Fibroblast of mammary gland (primary cell): ENCODE measurements around the gene LINC00632.

Source experiments
- DNase-seq: peaks from one replicate; pipeline ENCODE4 v3.0.0-alpha.2; 2010; ENCODE audit warnings: low read depth
- H3K4me3 ChIP-seq: 2 replicates; pipeline ENCODE4 v1.5.1; 2011; ENCODE audit warnings: low read depth, mild to moderate bottlenecking, low read length, moderate library complexity; ENCODE audit not compliant: control insufficient read depth
- CTCF ChIP-seq: conservative IDR thresholded peaks from 2 replicates; pipeline ENCODE4 v1.5.1; 2011; ENCODE audit warnings: low read depth, low read length, inconsistent platforms; ENCODE audit not compliant: control insufficient read depth, insufficient read depth

The LINC00632 gene

GRCh38 chrX:140701480-140701879, 8.1 kb upstream of the LINC00632 start:
- peak; percentile 18 for DNase-seq
- peak; percentile 35 for TF ChIP-seq CTCF
- H3K4me3 ChIP-seq = no peak overlapping the region

GRCh38 chrX:140710710-140711109, 1.2 kb downstream of the LINC00632 start:
- H3K4me3 ChIP-seq = no peak overlapping the region
- no peak for DNase-seq
- TF ChIP-seq CTCF = no peak

GRCh38 chrX:140711894-140712293, 2.3 kb downstream of the LINC00632 start:
- H3K4me3 ChIP-seq = no peak overlapping the region
- no peak for TF ChIP-seq CTCF
- DNase-seq = no peak

GRCh38 chrX:140712413-140713173, 3.0 kb downstream of the LINC00632 start:
- TF ChIP-seq CTCF = no peak
- DNase-seq = no peak
- no peak overlapping the region for H3K4me3 ChIP-seq

GRCh38 chrX:140713174-140713539, 3.6 kb downstream of the LINC00632 start:
- no peak for TF ChIP-seq CTCF
- DNase-seq = no peak
- H3K4me3 ChIP-seq = no peak overlapping the region

DNA sequence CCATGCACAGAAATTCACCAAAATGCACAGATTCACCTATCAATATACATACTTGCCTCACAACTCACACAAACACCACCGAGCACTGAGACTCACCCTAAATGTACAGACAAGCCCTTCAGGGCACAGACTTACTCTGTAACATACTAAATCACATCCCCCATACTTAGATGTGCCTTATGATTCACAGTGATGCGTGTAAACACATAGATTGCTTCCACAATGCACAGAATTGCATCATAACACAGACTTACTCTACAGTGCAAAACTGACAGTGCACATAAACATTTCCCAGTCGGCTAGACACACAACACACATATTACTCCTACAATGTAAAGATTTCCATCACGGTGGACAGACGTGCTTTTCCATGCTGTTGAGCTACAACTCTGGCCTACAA, 6.2 kb downstream of the LINC00632 start:
- no peak for DNase-seq
- H3K4me3 ChIP-seq = no peak overlapping the region
- TF ChIP-seq CTCF = no peak
